Liver (tissue), 9 donors: ENCODE results near the gene RFPL4A. TPM values are rescaled to one million over a fixed set of nuclear protein-coding genes. Genes with fewer than 3 reads are reported as not detected.
"Not testable (repeated sequence)": the region's sequence is repeated elsewhere in the genome, so short reads cannot be mapped to it uniquely, and the experiment has no call there.

Source experiments
- DNase-seq: peaks from one replicate; pipeline ENCODE4 v3.0.0-alpha.2; 2017; ENCODE audit warnings: low spot score
- H3K27ac ChIP-seq, 2 donors: one replicate each; pipeline ENCODE4 v1.7.0; 2013; ENCODE audit warnings: inconsistent platforms in 2 of 2, low read length in 2 of 2, control low read depth in 1 of 2, low read depth in 1 of 2, mild to moderate bottlenecking in 1 of 2
- H3K27me3 ChIP-seq, 4 donors: one replicate each; pipeline versions ENCODE4 v1.6.1 to v1.7.0; 2013; ENCODE audit warnings: low read length in 3 of 4, inconsistent platforms in 1 of 4, mild to moderate bottlenecking in 1 of 4, moderate library complexity in 1 of 4; ENCODE audit not compliant: control insufficient read depth in 4 of 4, insufficient read depth in 4 of 4
- H3K36me3 ChIP-seq, 4 donors: one replicate each; pipeline versions ENCODE4 v1.6.1 to v1.7.0; 2013; ENCODE audit warnings: low read length in 3 of 4, mild to moderate bottlenecking in 3 of 4, low read depth in 1 of 4, moderate library complexity in 1 of 4; ENCODE audit not compliant: control insufficient read depth in 4 of 4, insufficient read depth in 3 of 4
- H3K4me1 ChIP-seq, 4 donors: one replicate each; pipeline versions ENCODE4 v1.6.1 to v1.7.0; 2013; ENCODE audit warnings: low read length in 3 of 4, mild to moderate bottlenecking in 3 of 4, moderate library complexity in 1 of 4; ENCODE audit not compliant: control insufficient read depth in 4 of 4, insufficient read depth in 4 of 4
- H3K4me3 ChIP-seq, 3 donors: one replicate each; pipeline versions ENCODE4 v1.6.1 to v1.7.0; 2013; ENCODE audit warnings: low read length in 3 of 3, control low read depth in 1 of 3, low read depth in 1 of 3, mild to moderate bottlenecking in 1 of 3
- H3K9ac ChIP-seq, 2 donors: one replicate each; pipeline ENCODE4 v1.7.0; 2013; ENCODE audit warnings: low read length in 2 of 2, mild to moderate bottlenecking in 2 of 2, moderate library complexity in 2 of 2, control low read depth in 1 of 2, low read depth in 1 of 2
- H3K9me3 ChIP-seq, 4 donors: one replicate each; pipeline versions ENCODE4 v1.6.1 to v1.7.0; 2013; ENCODE audit warnings: low read length in 3 of 4; ENCODE audit not compliant: control insufficient read depth in 4 of 4
- ATF3 ChIP-seq: IDR thresholded peaks from 2 replicates; pipeline ENCODE4 v1.6.1; 2016; ENCODE audit warnings: antibody characterized with exemption
- EGR1 ChIP-seq, 2 donors: IDR thresholded peaks; 2 replicates each; pipeline ENCODE4 v1.6.1; 2016 to 2018; ENCODE audit warnings: antibody characterized with exemption in 2 of 2, low read depth in 2 of 2
- FOXA1 ChIP-seq: IDR thresholded peaks from 2 replicates; pipeline ENCODE4 v1.6.1; 2016; ENCODE audit warnings: antibody characterized with exemption
- FOXA2 ChIP-seq: IDR thresholded peaks from 2 replicates; pipeline ENCODE4 v1.6.1; 2016; ENCODE audit warnings: antibody characterized with exemption
- GABPA ChIP-seq, 2 donors: IDR thresholded peaks in 1 of 2; conservative IDR thresholded peaks in 1 of 2; 2 replicates each; pipeline ENCODE4 v1.6.1; 2016; ENCODE audit warnings: antibody characterized with exemption in 2 of 2, mild to moderate bottlenecking in 1 of 2, moderate library complexity in 1 of 2
- HNF4A ChIP-seq, 2 donors: conservative IDR thresholded peaks; 2 replicates each; pipeline ENCODE4 v1.6.1; 2016; ENCODE audit warnings: antibody characterized with exemption in 2 of 2, mild to moderate bottlenecking in 2 of 2
- HNF4G ChIP-seq: IDR thresholded peaks from 2 replicates; pipeline ENCODE4 v1.6.1; 2016; ENCODE audit warnings: antibody characterized with exemption
- JUND ChIP-seq, 2 donors: IDR thresholded peaks; 2 replicates each; pipeline ENCODE4 v1.6.1; 2016; ENCODE audit warnings: antibody characterized with exemption in 2 of 2
- MAX ChIP-seq: IDR thresholded peaks from 2 replicates; pipeline ENCODE4 v1.6.1; 2016; ENCODE audit warnings: antibody characterized with exemption
- NR2F2 ChIP-seq: IDR thresholded peaks from 2 replicates; pipeline ENCODE4 v1.6.1; 2016; ENCODE audit warnings: antibody characterized with exemption
- REST ChIP-seq: IDR thresholded peaks from 2 replicates; pipeline ENCODE4 v1.6.1; 2016; ENCODE audit warnings: antibody characterized with exemption, mild to moderate bottlenecking
- SP1 ChIP-seq: IDR thresholded peaks from 2 replicates; pipeline ENCODE4 v1.6.1; 2018; ENCODE audit warnings: antibody characterized with exemption, mild to moderate bottlenecking
- TAF1 ChIP-seq: conservative IDR thresholded peaks from 2 replicates; pipeline ENCODE4 v1.6.1; 2016; ENCODE audit warnings: antibody characterized with exemption, mild to moderate bottlenecking
- YY1 ChIP-seq: IDR thresholded peaks from 2 replicates; pipeline ENCODE4 v1.6.1; 2016; ENCODE audit warnings: antibody characterized with exemption, mild to moderate bottlenecking
- ZBTB33 ChIP-seq: IDR thresholded peaks from 2 replicates; pipeline ENCODE4 v1.6.1; 2016; ENCODE audit warnings: antibody characterized with exemption
- WGBS: extraction: QIAGEN DNeasy Blood & Tissue Kit; methylation state at CpG from one replicate; pipeline ENCODE4 v1.1.7; 2013; 5-methylcytosine and 5-hydroxymethylcytosine counted together
- polyA plus RNA-seq, 2 donors: library from polyadenylated mRNA; stranded (reverse) in 1 of 2; unstranded in 1 of 2; fragments of 200-250 nt in 1 of 2; fragments of >200 nt in 1 of 2; fragmentation: Nextera tagmentation in 1 of 2; extraction: Ambion mirVana in 1 of 2; gene quantifications; one replicate each; pipeline versions ENCODE4 v1.2.1 to v1.2.3, GENCODE V29; 2013 to 2015
- total RNA-seq, 2 donors: library from RNA; depleted of rRNA; stranded (reverse); fragments of >200 nt; gene quantifications; one replicate each; pipeline ENCODE4 v1.2.3, GENCODE V29; 2014
- donor health status: healthy.
- donor health status: healthy.
- donor health status: healthy.
- donor health status: healthy.
- donor health status: healthy.

Gene RFPL4A
- total and polyA plus RNA-seq, 4 donors, result 0.12 to 0.82 TPM; not detected in 2

GRCh38 chr19:55730378-55730777 lies 28.5 kb upstream of the RFPL4A start:
- H3K4me3 ChIP-seq, H3K9me3 ChIP-seq, H3K27ac ChIP-seq, H3K27me3 ChIP-seq, H3K36me3 ChIP-seq, H3K4me1 ChIP-seq, H3K9ac ChIP-seq, DNase-seq: not testable (repeated sequence)
- 76% methylated on average over 2 of the region's 2 CpGs for WGBS

- H3K9ac ChIP-seq, result no peak within 1 kb of the TSS
- no peaks in the 10 kb centered on the region for H3K9me3 ChIP-seq
- H3K4me1 ChIP-seq, result no peaks in the 10 kb centered on the region
- no peak within 1 kb of the TSS for H3K27ac ChIP-seq
- H3K27me3 ChIP-seq, result no peaks in the 10 kb centered on the region
- DNase-seq, result no peak
- H3K36me3 ChIP-seq, result no peaks in the 10 kb centered on the region
- WGBS, result 89% methylated on average over 3 of the region's 3 CpGs
- TF ChIP-seq JUND (IDR thresholded peaks at IDR 0.05) (no peak), HNF4G (no peak), EGR1 (IDR thresholded peaks at IDR 0.05; ENCODE audit: low read depth in 2 of 2) (no peak), REST (no peak), NR2F2 (no peak), FOXA1 (no peak), MAX (no peak), SP1 (no peak), TAF1 (no peak), GABPA (IDR thresholded peaks at IDR 0.05 in 1 of 2, conservative IDR thresholded peaks at IDR 0.05 in 1 of 2) (no peak), HNF4A (conservative IDR thresholded peaks at IDR 0.05) (no peak), ZBTB33 (no peak), FOXA2 (no peak), YY1 (no peak), ATF3 (no peak)
- H3K4me3 ChIP-seq, result no peak within 1 kb of the TSS
These were observed 20.6 kb upstream of the RFPL4A start, which contains the start of gene NLRP9 for GRCh38 chr19:55738302-55738701. Gene NLRP9 (minus strand): TSS chr19:55738402. CDS start chr19:55738374, 28 bp downstream.
